ENCODE results near the gene EPB41. TPM values are rescaled to one million over a fixed set of nuclear protein-coding genes. Genes with fewer than 3 reads are reported as not detected.

EPB41 gene
- total and polyA plus RNA-seq, 9 of the 15 experiments (the other 6 are each of a cell fraction or from before 2014, with no cell fraction given), result 3.7 to 213 (median 141) TPM

DNA sequence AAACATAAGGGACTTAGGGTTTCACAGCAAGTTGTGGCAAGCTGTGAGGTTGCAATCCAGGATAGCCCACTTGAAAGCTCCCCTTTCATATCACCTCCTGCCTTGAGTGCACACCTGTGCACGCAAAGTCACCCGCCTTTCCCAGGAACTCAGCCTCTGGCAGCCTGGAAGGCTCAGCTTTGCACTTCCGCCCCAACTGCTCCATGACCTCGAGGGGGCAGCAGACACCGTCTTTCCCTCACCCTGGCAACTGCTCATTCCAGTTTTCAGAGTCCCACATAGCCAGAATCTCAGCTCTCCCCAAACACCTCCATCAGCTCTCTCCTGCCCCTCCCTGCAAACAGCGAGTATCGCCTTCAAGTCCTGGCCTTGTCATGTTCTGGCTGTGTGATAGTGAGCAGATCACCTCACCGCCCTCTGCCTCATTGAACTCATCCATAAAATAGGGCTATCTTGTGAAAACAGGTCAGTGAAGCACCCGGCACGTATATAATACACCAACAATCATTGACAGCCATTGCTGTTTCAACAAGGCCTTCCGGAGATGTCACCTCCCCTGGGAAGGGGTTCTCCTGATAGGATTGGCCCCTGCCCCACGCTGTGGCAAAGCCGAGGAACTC, 32.2 kb upstream of the EPB41 start (continued):
- TF ChIP-seq HES1 (IDR thresholded peaks at IDR 0.05; ENCODE audit: low read depth) (no peak), ZNF695 (CRISPR knock-in tag; IDR thresholded peaks at IDR 0.05) (no peak), HMBOX1 (IDR thresholded peaks at IDR 0.05) (peak; percentile 67; the same call in 1 of the 2 replicates), ELK1 (CRISPR knock-in tag; IDR thresholded peaks at IDR 0.05) (no peak), BDP1 (IDR thresholded peaks at IDR 0.05; ENCODE audit: insufficient read depth, insufficient read length) (no peak), XRCC4 (IDR thresholded peaks at IDR 0.05; ENCODE audit: extremely low read depth, insufficient read depth, insufficient read length) (no peak), GATAD2B (IDR thresholded peaks at IDR 0.05; ENCODE audit: borderline replicate concordance) (peak; percentile 91), SFPQ (IDR thresholded peaks at IDR 0.05; ENCODE audit: low read depth, low read length) (no peak), ZNF274 (IDR thresholded peaks at IDR 0.05; ENCODE audit: borderline replicate concordance, low read depth, low read length) (no peak; the same call in 1 of the 2 replicates), ETV1 (tag; conservative IDR thresholded peaks at IDR 0.05; ENCODE audit: low read depth) (peak; percentile 99), GABPB1 (CRISPR knock-in tag; IDR thresholded peaks at IDR 0.05) (peak; percentile 91), ZBTB34 (CRISPR knock-in tag; IDR thresholded peaks at IDR 0.05) (no peak; the same call in 1 of the 2 replicates), ZBTB1 (CRISPR knock-in tag; IDR thresholded peaks at IDR 0.05; ENCODE audit: borderline replicate concordance, low read depth) (no peak)
- TF ChIP-seq, protein P1, sequence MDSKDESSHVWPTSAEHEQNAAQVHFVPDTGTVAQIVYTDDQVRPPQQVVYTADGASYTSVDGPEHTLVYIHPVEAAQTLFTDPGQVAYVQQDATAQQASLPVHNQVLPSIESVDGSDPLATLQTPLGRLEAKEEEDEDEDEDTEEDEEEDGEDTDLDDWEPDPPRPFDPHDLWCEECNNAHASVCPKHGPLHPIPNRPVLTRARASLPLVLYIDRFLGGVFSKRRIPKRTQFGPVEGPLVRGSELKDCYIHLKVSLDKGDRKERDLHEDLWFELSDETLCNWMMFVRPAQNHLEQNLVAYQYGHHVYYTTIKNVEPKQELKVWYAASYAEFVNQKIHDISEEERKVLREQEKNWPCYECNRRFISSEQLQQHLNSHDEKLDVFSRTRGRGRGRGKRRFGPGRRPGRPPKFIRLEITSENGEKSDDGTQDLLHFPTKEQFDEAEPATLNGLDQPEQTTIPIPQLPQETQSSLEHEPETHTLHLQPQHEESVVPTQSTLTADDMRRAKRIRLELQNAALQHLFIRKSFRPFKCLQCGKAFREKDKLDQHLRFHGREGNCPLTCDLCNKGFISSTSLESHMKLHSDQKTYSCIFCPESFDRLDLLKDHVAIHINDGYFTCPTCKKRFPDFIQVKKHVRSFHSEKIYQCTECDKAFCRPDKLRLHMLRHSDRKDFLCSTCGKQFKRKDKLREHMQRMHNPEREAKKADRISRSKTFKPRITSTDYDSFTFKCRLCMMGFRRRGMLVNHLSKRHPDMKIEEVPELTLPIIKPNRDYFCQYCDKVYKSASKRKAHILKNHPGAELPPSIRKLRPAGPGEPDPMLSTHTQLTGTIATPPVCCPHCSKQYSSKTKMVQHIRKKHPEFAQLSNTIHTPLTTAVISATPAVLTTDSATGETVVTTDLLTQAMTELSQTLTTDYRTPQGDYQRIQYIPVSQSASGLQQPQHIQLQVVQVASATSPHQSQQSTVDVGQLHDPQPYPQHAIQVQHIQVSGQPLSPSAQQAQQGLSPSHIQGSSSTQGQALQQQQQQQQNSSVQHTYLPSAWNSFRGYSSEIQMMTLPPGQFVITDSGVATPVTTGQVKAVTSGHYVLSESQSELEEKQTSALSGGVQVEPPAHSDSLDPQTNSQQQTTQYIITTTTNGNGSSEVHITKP (IDR thresholded peaks at IDR 0.05; ENCODE audit: partially characterized antibody), result no peak
- TF ChIP-seq, protein P2, sequence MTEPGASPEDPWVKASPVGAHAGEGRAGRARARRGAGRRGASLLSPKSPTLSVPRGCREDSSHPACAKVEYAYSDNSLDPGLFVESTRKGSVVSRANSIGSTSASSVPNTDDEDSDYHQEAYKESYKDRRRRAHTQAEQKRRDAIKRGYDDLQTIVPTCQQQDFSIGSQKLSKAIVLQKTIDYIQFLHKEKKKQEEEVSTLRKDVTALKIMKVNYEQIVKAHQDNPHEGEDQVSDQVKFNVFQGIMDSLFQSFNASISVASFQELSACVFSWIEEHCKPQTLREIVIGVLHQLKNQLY (CRISPR knock-in tag; conservative IDR thresholded peaks at IDR 0.05), result no peak
